ENCODE results near the gene GJB2.

The GJB2 gene

GRCh38 chr13:20192158-20192835 is 441 bp downstream of the GJB2 start:
- no peak for DNase-seq (ENCODE audit: low read depth)

GRCh38 chr13:20191311-20192157 is 1.2 kb downstream of the GJB2 start:
- no peak for DNase-seq (ENCODE audit: low read depth)

- no peak for DNase-seq (ENCODE audit: low read depth)
These were observed 2.0 kb downstream of the GJB2 start for GRCh38 chr13:20190481-20191310.

GRCh38 chr13:20190076-20190475 is 2.7 kb downstream of the GJB2 start:
- DNase-seq (ENCODE audit: low read depth), result no peak

- DNase-seq (ENCODE audit: low read depth), result no peak
These were observed 3.8 kb downstream of the GJB2 start for GRCh38 chr13:20188667-20189553.

GRCh38 chr13:20186771-20187170 is 6.0 kb downstream of the GJB2 start:
- no peak for DNase-seq (ENCODE audit: low read depth)

GRCh38 chr13:20185366-20186056 is 7.2 kb downstream of the GJB2 start:
- no peak for DNase-seq (ENCODE audit: low read depth)

- peak; percentile 59 for DNase-seq (ENCODE audit: low read depth)
These were observed 10.4 kb downstream of the GJB2 start for GRCh38 chr13:20182231-20182846.

- DNase-seq (ENCODE audit: low read depth), result no peak
These were observed 11.6 kb downstream of the GJB2 start for GRCh38 chr13:20181188-20181587.

GRCh38 chr13:20178156-20178555 is 14.6 kb downstream of the GJB2 start:
- DNase-seq (ENCODE audit: low read depth), result no peak

GRCh38 chr13:20177049-20177831 is 15.5 kb downstream of the GJB2 start:
- DNase-seq (ENCODE audit: low read depth), result no peak

GRCh38 chr13:20175907-20176652 is 16.7 kb downstream of the GJB2 start:
- no peak for DNase-seq (ENCODE audit: low read depth)

GRCh38 chr13:20175406-20175794 is 17.3 kb downstream of the GJB2 start:
- DNase-seq (ENCODE audit: low read depth), result no peak

- DNase-seq (ENCODE audit: low read depth), result peak; percentile 76
These were observed 17.9 kb downstream of the GJB2 start for GRCh38 chr13:20174656-20175405.

- DNase-seq (ENCODE audit: low read depth), result no peak
These were observed 19.5 kb downstream of the GJB2 start for GRCh38 chr13:20173116-20173746.

- no peak for DNase-seq (ENCODE audit: low read depth)
These were observed 21.4 kb downstream of the GJB2 start for GRCh38 chr13:20171364-20171763.

GRCh38 chr13:20170921-20171320 is 21.8 kb downstream of the GJB2 start:
- no peak for DNase-seq (ENCODE audit: low read depth)

- DNase-seq (ENCODE audit: low read depth), result no peak
These were observed 24.3 kb downstream of the GJB2 start for GRCh38 chr13:20168396-20168795.
